LNCaP clone FGC (cell line): ENCODE measurements around the gene POLA2.

ENCODE experiments used
- DNase-seq: peaks from one replicate; pipeline ENCODE4 v3.0.0-alpha.2; 2011; ENCODE audit warnings: low read depth
- H3K4me3 ChIP-seq: 2 replicates; pipeline ENCODE4 v1.5.1; 2011; ENCODE audit warnings: mild to moderate bottlenecking, low read depth, low read length, control low read depth
- TF ChIP-seq, protein P1 (sequence below): IDR thresholded peaks from 2 replicates; pipeline ENCODE4 v1.5.1; 2012; ENCODE audit warnings: mild to moderate bottlenecking; ENCODE audit not compliant: control insufficient read depth, insufficient read depth; ENCODE audit errors: extremely low read depth

Gene POLA2

DNA sequence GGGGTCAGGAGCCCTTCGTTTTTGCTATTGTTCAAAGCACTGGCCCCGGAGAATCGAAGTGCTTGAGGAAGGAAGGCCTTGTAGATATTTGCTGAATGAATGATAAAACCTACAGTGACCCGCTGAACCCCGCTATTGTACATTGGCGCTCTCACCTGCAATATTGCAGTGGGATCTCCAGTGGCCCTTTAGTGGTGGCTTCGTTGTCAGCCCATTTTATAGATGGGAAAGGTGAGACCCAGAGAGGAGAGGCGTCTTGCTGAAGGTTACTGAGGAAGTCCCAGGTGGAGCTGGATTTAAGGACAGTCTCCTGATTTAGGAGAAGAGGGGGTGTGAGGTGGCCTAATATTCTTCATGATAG lies 54.1 kb downstream of the POLA2 start:
- DNase-seq, result no peak
- TF ChIP-seq, protein P1, sequence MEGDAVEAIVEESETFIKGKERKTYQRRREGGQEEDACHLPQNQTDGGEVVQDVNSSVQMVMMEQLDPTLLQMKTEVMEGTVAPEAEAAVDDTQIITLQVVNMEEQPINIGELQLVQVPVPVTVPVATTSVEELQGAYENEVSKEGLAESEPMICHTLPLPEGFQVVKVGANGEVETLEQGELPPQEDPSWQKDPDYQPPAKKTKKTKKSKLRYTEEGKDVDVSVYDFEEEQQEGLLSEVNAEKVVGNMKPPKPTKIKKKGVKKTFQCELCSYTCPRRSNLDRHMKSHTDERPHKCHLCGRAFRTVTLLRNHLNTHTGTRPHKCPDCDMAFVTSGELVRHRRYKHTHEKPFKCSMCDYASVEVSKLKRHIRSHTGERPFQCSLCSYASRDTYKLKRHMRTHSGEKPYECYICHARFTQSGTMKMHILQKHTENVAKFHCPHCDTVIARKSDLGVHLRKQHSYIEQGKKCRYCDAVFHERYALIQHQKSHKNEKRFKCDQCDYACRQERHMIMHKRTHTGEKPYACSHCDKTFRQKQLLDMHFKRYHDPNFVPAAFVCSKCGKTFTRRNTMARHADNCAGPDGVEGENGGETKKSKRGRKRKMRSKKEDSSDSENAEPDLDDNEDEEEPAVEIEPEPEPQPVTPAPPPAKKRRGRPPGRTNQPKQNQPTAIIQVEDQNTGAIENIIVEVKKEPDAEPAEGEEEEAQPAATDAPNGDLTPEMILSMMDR, result no peak
- H3K4me3 ChIP-seq, result peak overlapping the region; percentile 73

DNA sequence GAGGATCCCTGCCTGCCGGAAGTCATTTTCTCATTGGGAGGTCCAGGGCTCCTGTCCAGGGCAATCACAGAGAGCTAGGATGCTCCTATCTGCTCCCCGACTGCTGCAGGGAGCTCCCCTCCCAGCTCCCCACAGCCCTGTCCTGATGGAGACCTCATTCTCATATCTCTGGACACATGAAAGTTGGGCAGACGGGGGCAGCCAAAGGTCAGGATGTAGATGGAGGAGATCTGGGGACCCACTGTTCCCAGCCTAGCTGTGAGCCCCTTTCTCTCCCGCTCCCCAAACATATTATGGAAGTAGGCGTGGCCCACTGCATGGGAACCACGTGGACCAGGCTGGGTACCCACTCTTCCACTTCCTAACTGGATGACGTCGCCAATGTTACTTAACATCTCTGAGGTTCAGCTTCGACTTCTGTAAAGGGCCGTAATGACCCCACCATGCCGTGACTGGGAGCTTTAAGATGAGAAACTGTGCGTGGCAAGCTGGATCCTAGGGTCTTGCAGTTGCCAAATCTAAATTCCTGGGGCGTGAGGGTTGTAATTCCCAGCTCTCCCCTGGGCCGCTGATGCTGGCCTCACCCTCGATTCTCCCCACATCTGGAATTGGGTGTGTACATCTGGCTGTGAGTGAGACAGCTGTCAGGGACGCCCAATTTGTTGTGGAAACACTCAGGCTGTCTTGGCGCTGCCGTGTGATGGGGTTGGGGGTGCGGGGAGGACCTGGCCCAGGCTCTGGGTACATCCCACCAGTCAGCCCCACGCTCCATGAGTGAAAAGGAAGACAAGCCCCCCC lies 54.7 kb downstream of the POLA2 start:
- no peak for DNase-seq
- peak overlapping the region; percentile 73 for H3K4me3 ChIP-seq

DNA sequence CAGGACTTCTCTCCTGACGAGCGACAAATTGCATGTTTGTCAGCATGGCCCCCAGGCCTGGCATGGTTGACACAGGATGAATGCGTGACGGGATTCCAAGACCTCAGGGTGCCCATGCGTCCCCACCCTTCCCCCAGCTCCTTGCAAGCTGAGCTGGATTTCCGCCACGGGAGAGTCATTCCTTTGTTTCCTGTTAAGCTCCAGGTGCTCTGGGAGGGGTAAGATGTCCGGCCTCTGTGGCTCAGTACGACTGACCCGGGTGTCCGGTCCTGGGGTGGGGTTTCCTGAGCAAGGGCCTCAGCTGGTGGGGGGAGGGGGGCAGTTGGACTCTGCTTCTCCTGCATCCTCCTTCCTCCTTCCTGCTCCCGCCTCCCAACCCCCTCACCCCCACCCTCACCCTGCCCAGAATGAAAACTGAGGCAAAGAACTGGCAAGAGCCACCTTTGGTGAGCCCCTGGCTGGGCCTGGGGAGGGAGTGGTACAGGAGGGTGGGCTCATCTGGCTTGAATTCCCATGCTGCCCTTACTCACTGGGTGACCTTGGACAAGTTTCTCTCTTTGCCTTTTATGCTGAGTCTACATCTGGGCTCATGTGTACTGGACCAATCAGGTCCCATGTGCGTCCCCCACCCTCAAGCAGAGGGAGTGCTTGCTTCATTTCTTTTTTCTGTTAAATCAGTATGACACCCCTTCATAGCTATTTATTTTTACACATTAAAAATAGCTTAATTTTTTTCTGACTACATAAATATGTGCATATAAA lies 55.4 kb downstream of the POLA2 start:
- no peak overlapping the region for H3K4me3 ChIP-seq
- no peak for DNase-seq
- TF ChIP-seq, protein P1, result no peak

More for the DNA sequence above, 54.7 kb downstream of the POLA2 start:
- TF ChIP-seq, protein P1, result no peak

DNA sequence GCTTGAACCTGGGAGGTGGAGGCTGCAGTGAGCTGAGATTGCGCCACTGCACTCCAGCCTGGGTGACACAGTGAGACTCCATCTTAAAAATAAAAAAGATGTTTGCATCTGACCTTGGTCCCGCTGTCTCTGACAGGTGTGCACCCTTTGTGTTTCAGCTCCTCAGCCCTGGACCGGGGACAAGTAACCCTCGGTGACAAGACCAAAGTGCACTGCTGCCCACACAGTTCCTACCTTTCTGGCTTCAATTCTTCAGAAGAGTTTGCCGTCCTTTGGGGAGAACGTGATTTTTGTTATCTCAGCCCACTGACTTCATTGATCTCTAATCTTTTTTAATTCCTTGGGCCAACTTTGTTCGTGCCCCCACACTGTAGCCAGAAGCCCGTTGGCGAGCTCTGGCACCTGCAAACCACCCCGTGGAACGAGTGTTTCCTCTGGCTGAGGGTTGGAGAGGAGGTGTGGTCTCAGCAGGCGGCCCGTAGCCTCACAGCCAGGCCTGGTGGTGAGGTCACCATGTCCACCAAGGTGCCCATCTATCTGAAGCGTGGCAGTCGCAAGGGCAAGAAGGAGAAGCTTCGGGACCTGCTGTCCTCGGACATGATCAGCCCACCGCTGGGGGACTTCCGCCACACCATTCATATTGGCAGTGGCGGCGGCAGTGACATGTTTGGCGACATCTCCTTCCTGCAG lies 58.8 kb downstream of the POLA2 start:
- no peak overlapping the region for H3K4me3 ChIP-seq
- TF ChIP-seq, protein P1, result no peak
- DNase-seq, result no peak

DNA sequence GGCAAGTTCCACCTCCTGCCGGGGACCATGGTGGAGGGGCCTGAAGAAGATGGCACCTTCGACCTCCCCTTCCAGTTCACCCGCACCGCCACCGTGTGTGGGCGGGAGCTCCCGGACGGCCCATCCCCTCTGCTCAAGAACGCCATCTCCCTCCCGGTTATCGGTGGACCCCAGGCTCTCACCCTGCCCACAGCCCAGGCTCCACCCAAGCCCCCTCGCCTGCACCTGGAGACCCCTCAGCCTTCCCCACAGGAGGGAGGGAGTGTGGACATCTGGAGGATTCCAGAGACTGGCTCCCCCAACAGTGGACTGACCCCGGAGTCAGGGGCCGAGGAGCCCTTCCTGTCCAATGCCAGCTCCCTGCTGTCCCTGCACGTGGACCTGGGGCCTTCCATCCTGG lies 59.3 kb downstream of the POLA2 start:
- DNase-seq, result no peak
- TF ChIP-seq, protein P1, result no peak
- H3K4me3 ChIP-seq, result no peak overlapping the region

DNA sequence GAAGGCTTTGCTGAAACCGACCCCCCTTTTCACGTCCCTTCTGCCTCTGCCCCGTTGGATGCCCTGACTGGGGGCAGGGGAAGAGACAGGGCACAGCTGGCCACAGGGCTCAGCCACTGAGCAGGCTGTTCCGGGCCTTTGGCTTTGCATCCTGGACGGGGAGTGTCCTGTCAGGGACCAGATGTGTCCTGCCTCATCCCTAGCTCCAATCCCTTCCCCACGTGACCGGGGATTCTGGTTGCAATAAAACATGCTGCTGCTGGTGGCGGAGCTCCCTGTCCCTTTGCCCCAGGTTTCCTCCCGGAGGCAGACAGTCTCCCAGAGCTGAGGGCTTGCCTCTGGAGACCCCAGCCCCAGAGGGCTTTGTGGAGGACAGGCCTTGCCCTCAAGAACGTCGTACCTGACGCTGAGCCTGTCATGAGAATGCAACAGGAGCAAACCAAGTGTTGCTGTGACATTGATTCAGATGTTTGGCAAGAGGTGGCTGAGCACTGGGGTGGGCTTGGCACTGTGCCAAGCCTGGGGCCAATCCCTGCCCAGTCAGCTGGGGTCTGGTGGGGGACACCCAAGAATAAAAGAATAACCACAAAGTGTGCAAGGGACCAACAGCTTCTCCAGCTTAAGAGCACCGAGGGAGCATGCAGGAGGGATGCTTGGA lies 60.2 kb downstream of the POLA2 start:
- TF ChIP-seq, protein P1, result no peak
- no peak for DNase-seq

More for the DNA sequence above, 60.2 kb downstream of the POLA2 start:
- no peak overlapping the region for H3K4me3 ChIP-seq
